Measurements from ENCODE around the gene LY6G5B. TPM values are rescaled to one million over a fixed set of nuclear protein-coding genes. Genes with fewer than 3 reads are reported as not detected.

The LY6G5B gene
- polyA plus RNA-seq, 1 donor: 11.5 TPM

DNA sequence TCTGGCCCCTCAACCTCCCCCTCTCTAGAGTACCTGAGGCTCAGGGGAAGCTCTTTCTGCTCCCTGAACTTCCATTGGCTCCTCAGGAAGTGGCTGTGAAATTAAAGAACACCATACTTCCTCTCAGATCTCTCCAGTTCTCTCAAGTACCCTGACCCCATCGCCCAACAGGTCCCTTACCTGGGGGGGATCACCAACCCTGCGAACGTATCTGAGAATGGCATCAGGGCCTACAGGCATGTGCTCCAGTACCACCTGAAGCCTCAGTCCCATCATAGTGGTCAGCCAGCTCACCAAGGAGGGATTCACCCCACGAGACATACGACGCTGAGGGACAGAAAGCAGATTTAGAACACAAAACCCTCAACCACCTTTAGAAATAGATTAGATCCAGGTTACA is 29.2 kb upstream of the LY6G5B start:
- no peak for DNase-seq (ENCODE audit: low read depth)

DNA sequence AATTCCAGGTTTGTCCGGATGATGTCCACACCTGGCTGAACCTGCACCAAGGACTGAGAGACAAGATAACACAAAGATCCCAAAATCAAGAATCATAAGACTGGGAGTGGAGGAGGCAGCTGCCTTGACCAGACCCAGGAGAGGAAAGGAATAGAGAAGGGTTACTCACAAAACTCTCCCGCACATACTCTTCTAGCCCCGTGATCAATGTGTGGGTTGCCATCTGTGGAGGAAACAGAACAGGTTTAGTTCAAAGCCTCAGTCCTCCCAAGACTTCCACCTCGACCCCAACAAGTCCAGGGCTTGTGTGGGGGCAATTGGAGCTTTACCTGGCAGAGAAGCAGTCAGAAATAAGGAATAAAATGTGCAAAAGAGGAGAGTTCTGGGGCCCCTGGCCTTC is 28.4 kb upstream of the LY6G5B start:
- no peak for DNase-seq (ENCODE audit: low read depth)

DNA sequence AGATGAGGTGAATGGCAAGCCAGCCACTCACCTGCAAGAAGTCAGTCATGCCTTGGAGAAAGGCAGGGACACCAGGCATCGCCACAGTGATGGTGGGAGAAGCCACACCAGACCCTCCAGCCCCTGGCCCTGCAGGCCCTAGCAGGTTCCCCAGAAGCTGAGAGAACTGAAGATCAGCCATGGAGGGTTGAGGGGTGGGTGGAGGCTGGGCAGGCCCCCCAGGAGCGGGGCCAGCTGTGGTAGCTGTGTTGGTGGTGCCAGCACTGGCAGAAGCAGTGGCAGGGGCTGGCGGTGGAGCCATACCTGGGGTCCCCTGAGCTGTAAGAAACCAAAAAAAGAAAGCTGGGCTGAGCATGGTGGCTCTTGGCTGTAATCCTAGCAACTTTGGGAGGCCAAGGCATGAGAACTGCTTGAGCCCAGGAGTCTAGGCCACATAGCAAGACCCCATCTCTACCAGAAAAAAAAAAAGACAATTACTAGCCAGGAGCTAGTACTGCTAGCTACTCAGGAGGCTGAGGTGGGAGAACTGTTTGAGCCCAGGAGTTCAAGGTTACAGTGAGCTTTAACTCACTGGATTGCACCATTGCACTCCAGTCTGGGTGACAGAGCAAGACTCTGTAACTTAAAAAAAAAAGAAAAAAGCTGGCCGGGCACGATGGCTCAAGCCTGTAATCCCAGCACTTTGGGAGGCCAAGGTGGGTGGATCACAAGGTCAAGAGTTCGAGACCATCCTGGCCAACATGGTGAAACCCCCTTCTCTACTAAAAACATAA is 26.8 kb upstream of the LY6G5B start:
- no peak for DNase-seq (ENCODE audit: low read depth)

DNA sequence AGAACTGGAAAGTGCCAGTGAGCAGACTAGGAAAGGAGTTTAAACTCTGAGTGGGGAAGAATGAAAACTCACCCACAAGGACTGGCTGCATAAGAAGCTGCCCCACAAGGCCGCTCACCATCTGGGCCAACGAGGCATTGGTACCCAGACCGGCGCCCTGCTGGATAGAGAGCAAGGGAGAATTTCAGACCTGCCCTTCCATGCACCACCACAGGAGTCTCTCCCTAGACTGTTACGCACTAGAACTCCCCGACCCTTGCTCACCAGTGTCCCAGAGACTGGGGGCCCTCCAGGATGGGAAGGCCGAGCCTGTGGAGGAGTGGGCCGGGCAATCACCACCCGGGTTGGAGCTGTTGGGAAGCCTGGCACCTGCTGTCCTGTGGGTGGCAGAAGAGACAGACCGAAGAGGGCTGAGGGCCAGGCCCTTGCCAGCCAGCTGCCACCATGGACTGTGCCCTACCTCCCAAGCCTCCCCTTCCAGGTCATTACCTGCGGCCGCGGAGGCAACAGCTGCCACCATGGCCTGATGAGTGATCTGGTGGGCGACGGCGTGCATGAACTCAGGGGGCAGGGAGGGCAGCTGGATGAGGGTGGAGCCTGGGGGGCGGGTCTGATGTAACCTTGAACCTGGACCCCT is 25.8 kb upstream of the LY6G5B start:
- DNase-seq (ENCODE audit: low read depth): no peak

DNA sequence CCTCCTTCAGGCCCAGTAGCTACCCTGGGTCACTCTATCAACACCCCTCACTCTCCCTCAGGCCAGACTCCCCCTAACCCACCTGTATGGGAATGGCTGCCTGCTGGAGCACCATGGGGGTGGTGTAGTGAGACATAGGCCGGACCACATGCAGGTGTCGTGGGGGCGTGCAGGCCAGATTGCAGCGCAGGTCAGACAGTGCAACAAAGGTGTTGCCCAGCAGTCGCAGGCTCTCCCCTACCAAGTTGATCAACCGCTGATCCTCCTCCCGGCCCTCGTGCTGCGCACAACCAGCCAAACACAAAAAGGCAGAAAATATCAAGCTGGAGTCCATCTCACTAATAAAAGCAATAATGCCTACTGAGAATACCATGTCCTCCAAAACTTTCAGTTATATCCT is 24.5 kb upstream of the LY6G5B start:
- DNase-seq (ENCODE audit: low read depth): no peak

DNA sequence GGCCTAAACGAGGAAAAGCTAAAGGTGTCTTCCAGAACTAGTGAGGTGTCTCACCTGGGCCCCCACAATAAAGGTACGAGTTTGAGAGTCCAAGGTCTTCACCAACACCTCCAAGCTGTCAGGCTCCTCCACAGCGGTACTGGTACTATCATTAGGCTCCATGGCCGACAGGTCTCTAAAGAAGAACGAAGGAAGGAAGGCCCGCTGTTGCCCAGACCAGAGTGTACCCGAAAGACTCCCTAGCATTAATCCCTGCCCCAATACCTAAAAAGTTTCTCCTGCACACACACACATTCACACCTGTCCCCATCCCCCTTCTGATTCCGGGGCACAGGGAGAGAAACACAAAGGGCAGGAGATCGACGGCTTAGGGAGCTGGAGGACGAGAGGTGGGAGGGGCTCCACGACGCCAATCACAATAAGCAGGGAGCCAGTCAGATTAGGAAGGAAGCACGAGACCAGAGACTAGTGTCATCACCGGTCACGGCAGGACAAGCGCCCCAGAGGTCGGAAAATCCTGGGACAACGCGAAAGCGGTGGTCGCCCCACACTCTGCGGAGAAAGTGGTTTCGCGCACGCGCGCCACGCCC is 18.1 kb upstream of the LY6G5B start:
- DNase-seq (ENCODE audit: low read depth): peak; percentile 66

DNA sequence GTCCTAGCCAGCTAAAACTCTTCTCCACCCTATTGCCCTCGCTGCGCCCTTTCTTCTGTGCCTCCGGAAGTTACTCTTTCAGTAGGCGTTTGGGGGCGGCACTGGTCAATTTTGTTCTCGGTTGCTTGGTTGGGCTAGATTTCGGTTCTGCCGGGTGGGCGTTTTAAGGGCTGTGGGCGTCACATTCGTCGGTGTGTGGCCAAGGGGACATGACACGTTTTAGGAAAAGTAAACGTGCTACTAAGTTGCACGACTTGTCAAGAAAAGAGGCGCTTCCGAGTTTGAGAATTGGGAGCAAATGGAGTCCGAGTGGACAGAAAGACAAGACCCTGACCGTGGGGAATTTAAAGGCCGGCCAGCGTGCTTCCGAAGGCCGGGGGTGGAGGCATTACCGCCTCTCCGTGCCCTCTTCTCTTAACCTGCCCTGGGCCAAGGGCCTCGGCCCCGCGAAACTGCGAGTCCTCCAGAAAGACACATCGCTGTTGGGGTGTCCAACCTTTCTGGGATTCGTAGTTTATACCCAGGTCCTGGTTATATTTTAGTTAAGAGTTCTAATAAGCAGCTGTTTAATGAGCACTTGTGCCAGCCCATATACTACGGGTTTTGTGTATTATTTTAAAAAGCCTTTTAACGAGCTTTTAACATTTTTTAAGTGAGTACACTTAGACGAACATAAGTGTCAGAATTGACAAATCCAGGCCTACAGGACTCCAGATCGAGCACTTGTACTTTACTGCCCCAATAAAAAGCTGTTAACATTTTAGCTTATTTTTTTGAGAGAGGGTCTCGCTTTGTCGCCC is 16.7 kb upstream of the LY6G5B start:
- DNase-seq (ENCODE audit: low read depth): no peak

DNA sequence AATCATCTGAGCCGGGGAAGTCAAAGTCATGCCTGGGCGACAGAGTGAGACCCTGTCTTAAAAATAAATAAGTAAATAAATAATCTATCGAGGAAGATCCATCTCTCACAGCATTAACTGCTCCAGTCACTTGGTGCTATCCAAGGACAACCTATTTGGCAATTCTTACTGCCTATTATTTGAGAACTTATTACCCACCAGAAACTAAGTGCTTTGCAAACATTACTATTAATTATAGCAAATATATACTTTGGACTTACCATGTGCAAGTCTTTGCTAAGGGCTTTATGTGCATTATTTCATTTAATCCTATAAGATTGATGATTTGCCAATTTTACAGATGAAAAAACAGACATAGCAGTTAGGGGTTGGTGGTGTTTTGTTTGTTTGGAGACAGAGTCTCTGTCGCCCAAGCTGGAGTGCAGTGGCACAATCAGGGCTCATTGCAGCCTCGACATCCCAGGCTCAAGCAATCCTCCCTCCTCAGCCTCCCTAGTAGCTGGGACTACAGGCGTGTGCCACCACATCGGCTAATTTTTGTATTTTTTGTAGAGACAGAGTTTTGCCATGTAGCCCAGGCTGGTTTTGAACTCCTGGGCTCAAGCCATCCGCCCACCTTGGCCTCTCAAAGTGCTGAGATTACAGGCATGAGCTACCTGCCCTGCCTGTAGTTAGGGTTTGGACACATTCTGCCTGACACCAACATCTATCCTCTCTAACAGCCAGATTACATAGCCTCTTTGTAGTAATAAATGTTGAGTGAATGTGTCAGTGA is 15.0 kb upstream of the LY6G5B start:
- no peak for DNase-seq (ENCODE audit: low read depth)

- DNase-seq (ENCODE audit: low read depth): no peak
Observed at GRCh38 chr6:31655349-31656237, 14.2 kb upstream of the LY6G5B start, which contains the start of gene APOM. Gene APOM, plus strand, starts transcription at chr6:31655894. Its CDS starts 73 bp downstream, at chr6:31655967.

GRCh38 chr6:31657406-31658157 is 12.2 kb upstream of the LY6G5B start:
- no peak for DNase-seq (ENCODE audit: low read depth)

- no peak for DNase-seq (ENCODE audit: low read depth)
Observed at GRCh38 chr6:31658158-31658688, 11.6 kb upstream of the LY6G5B start.

DNA sequence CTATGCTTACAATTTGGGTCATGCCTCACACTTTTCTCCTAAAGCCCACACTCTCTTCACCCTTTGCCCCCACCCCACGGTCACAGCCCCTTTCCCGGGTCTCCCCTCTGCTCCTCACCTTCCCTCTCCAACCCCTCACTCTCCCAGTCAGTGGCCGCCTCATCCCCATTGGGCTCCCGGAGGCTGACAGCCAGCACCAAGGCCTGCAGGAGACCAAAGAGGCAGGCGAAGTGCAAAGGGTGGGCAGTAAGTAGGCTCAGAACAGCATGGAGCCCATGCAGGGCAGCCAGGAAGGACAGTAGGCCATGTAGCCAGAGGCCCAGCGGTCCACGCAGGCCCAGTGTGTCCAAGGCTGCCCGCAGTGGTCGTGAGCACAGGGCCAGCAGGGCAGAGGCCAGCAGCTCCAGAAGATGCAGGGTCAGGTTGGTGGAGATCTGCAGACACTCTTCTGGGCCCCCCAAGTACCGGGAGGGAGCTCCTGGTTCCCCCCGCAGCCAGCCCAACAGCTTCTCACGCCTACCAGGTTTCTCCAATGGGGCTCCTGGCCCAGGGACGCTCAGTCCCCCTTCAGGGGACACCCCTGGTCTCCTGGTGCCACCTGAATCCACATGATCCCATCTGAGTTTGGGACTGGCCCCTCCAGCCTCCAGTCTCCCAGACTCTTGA is 10.7 kb upstream of the LY6G5B start:
- DNase-seq (ENCODE audit: low read depth): no peak

DNA sequence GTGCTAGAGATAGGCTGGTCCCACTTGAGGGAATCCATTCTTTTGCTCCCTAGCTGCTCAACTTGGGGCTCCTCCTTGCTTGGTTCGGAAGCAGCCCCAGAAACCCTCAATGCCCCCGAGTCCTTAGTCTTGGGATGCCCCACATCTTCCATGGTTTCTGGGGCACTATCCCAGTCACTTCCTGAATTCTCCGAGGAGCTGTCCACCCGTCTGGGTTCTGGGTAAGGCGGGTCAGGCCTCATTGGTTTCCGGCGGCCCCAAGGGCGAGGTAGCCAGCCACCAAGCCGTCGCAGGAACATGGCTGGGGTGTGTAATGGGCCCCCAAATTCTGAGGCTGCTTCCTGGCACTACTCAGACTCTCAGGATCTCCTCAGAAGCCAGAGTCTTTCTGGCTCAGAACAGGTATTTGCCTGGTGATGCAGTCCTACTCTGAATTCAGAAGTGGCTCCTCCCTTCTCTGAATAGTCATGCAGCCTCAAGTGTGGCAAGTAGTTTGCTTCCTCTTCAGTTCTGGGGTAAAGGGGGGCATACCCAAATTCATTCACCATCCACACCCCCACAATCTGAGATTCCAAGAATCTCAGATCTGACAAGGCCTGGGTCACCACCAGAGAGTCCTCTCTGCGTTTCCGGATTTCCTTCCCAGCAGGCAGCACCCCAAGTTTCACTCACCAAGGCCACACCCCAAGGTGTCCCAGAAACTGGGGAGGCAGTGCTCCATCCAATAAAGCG is 10.0 kb upstream of the LY6G5B start:
- DNase-seq (ENCODE audit: low read depth): no peak

DNA sequence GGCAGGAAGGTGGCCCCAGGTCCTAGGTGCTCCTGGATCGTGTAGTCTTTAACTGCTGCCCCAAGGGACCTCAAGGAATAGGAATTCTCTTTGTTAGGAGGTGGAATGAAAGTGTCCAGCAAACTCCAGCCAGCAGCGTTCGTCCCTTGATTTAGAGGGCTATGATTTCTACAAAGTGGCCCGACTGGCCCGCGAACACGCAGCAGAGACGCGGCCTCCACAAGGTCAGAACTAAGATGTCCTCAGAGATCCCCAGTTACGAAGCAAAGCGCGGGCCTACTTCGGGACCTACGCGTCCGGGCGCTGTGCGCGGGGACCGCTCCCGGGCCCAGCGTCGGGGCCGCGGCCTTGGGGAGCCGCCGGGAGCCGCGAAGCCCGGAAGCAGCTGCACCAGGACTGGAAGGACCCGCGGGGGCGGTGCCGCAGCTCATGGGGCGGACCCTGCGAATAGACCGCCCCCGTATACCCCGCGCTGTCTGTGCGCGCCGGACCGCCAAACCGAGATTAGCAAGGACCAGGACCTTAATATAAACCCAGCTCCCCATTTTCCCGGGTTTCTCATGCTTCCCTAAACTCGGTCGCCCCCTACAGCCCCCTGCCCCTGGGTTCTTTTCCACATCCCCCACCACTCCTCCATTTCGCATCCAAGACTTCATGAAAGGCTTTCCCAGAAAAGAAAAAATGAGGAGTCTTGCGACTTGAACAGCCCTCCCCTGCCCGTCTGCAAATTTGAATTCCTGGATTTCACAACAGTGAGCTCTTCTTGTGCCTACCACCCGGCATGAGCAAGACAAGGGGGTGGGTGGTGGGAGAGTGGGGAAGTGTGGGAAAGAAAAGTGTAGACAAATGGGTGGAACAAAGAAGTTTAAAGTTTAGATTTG is 9.2 kb upstream of the LY6G5B start, which contains the start of gene C6orf47:
Gene C6orf47 (minus strand): TSS at position 398 of the 881 bp plus-strand sequence. CDS start 831 bp downstream, outside the sequence.
- no peak for DNase-seq (ENCODE audit: low read depth)

GRCh38 chr6:31661262-31662123 is 8.3 kb upstream of the LY6G5B start:
- DNase-seq (ENCODE audit: low read depth): no peak
